GM19455 (cell line): ENCODE measurements around the gene MIPEP.
A peak's percentile ranks its signal among the peaks of the same experiment; 100 is the strongest.
"Not testable (repeated sequence)": the region's sequence is repeated elsewhere in the genome, so short reads cannot be mapped to it uniquely, and the experiment has no call there.

Experiments
- ATAC-seq: cut with Tn5 transposase; IDR thresholded peaks from one replicate; pipeline ENCODE4 v1.9.1; 2021; ENCODE audit not compliant: unreplicated experiment

MIPEP gene

DNA sequence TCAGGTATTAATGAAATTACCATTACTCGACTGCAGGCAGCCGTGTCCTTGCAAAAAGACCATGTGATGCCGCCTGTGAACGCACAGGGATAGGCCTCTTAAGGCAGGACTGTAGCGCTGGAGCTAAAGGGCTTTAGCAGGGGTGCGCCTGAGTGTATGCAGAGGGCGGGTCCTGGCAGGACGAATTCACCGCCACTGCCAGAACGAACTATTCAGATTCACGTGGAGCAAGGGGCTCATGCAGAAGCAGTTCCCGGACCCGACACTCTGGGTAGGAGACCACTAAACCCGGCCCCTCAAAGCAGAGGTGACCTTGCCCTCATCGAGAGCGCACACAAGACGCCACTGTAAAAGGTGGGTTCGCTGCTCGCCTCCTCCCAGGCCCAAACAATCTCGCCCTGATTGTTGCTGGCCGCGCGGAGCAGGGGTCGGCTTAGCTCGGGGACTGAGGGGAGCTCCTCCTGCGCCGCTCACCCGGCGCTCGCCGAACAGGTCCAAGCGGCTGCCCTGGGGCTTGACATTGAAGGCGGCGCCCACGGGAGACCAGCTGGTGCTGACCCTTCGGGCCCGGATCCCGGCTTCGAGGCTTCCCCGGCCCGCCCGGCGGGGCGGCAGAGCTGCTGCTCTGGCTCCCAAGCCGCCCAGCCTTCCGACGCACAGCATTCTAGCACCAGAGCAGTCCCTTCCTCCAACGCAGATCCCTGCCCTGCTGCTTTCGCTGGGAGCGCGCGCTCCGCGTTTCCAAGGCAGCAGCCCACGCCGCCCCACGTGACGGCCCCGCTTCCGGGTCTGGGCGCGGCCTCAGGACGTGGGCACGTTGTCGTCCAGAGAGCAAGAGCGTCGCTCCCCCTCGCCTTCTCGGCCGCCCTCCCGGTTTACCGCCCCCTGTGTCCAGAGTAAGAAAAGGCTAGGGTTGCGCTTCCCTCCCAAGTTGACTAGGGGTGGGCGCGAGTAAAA is at the start of gene MIPEP:
Gene MIPEP, minus strand, starts transcription at position 743 of the 957 bp plus-strand sequence. Its CDS starts 80 bp downstream, at position 663.
- peak; percentile 93 for ATAC-seq

DNA sequence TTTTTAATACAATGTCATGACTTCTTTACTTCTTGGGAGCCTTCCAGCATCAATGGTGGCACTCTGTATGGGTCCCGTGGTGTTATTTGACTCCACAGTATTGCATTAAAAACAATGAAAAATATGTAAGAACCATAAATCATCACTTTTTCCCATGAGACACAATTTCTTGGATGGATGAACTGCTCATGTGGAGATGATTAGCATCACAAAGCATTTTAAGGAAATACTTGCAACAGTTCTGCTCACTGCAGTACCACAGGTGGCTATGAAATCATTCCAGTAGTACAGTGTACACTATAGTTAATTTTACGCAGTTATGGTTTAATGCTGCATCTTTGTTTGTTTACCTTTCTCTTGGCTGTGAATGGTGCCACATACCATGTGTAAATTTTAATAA is 45.3 kb upstream of the MIPEP start:
- ATAC-seq = no peak

DNA sequence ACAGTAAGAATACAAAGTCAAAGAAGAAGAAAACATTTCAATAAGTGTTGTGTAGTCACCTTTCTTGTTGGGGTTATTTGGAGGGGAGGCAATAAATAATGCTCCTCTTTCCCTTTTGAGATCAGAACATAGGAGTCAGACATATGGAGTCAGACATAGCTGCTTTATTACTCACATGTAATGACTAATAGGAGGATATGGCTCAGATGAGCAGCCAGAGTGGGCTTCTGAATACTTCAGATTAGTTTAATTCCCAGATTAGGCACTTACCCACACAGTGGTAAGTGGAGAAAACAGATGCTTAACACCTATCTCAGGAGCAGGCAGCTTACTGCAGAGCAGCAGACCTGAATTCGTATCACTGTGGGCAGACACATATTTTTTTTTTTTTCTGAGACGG is 39.8 kb upstream of the MIPEP start:
- no peak for ATAC-seq

DNA sequence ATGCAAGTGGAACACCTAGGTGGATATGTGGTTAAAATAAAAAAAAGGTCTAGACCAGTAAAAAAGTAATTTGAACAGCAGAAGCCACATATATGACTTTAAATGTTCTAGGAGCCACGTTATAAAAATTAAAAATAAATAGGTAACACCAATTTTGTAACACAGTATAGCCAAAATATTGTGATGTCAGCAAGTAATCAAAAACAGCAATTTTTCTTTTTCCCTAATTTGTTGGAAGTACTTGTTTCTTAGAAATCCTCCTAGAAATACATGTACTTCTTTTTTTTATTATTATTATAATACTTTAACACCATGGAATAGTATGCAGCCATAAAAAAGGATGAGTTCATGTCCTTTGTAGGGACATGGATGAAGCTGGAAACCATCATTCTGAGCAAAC is 33.8 kb upstream of the MIPEP start:
- ATAC-seq = no peak

DNA sequence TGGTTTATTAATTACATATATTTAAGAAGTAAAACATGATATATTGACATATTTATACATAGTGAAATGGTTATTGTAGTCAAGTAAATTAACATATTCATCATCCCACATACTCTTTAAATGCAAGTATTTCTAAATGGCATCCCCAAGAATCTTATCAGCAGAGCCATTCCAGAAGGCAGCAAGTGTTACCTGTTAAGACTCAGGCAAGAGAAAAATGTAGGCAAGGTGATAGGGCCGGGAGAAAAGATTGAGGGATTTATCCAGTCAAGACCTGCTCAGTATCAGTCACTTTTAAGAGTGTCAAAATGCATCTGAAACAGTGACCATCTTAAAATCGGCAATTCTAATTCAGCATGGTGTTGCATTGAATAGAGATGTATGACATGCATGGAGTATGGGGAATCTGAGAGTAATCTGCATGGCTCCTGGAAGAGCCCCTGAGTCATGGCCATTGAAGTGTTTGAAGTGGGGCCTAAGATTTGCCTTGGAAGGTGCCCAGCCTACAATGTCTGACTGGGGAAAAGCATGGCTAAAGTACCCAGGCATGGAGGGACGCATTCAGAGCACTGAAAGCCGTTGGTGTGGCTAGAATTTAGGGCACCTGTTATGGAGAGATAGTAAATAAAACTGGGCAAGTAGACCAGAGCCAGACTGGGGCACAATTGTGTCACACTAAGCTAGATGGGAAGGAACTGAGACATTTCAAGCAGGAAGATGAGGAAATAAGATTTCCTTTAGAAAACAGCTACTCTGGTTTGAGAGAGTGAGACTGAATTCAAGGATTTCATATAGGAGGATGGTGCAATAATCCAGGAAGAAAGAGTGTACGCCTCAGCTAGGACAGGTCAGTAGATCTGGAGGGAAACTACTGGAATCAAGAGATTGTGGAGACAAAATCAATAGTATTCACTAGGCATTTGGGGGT is 33.1 kb upstream of the MIPEP start:
- no peak for ATAC-seq

DNA sequence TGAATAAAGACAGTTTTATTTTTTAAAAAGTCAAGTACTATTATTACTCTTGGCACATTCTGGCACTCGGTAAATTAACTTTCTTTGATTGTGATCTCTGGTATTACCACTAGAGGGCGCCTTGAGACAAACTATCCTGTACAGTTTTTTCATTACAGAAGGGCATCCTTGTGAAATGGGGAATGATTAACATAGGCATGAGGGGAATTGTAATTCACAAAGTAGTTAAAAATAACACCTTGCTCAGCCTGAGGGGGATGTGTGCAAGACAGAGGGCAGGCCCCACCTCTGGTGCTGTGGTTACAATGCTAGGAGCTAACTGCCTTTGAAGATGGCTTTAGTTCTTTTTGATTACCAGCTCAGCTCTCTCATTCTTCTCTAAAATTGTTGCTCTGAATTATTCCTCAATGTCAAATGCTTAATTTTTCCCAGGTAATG is 32.3 kb upstream of the MIPEP start:
- ATAC-seq = no peak

DNA sequence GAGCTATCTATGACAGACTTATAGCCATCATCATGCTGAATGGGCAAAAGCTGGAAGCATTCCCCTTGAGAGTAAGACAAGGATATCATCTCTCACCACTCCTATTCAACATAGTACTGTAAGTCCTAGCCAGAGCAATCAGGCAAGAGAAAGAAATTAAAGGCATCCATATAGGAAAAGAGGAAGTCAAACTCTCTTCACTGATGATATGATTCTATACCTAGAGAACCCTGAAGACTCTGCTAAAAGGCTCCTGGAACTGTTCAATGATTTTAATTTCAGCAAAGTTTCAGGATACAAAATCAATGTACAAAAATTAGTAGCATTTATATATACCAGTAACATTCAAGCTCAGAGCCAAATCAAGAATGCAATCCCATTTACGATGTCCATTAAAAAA is 29.8 kb upstream of the MIPEP start:
- ATAC-seq = no peak

DNA sequence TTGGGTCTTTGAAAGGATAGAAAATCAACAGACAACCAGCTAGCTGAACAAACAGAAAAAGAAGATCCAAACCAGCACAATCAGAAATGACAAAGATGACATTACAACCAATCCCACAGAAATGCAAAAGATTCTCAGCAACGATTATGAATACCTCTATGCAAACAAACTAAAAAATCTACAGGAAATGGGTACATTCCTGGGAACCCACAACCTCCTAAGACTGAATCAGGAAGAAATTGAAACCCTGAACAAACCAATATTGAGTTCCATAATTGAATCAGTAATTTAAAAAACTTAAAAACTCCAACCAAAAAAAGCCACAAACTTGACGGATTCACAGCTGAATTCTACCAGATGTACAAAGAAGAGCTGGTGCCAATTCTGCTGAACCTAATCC is 29.0 kb upstream of the MIPEP start:
- no peak for ATAC-seq

DNA sequence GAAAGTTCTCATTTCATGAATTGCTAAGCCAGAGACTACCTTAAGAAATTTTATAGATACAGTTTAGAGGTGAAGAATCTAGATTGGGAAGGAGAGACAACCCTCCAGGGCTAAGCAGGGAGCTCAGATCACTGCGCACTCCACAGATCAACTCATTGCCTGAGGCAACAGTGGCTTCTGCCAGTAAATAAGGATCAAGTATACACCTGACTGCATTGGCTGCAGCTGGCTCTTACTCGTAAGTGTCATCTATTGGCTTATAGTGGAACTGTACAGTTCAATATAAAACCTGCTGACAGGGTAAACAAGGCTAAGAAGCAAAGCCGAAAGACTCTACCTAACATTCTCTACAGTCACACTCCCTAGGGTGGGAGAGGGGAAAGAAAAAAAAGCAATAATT is 26.1 kb upstream of the MIPEP start:
- no peak for ATAC-seq

DNA sequence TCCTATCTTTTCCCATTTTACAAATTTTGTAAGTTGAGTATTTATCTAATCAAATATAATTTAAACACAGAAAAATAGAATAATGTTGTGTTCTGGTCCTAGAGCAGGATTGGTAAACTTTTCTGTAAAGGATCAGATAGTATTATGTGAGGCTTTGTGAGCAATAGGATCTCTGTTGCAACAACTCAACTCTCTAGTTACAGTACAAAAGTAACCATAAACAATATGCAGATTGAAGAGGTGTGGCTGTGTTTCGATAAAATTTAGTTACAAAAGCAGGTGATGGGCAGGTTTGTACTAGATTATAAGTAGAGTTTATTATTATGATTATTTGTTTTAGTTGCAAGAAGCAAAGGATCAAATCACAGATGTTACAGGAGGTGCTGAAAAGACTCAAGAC is 23.3 kb upstream of the MIPEP start:
- no peak for ATAC-seq

DNA sequence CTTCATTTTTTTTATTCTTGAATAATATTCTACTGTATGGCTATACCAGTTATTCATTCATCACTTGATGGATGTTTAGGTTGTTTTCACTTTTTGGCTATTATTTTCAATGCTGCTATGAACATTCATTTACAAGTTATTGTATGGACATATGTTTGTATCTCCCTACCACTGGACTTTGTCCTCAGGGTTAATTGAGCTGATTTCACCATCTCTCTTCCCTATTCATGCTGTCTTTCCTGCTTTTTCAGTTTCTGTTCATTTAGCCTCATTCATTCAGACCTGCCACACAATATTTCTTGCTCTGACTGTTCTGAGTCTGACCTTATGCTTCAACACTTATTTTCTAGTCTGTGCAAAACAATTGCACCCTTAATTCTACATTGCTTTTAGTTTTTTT is 20.4 kb upstream of the MIPEP start:
- ATAC-seq = no peak

DNA sequence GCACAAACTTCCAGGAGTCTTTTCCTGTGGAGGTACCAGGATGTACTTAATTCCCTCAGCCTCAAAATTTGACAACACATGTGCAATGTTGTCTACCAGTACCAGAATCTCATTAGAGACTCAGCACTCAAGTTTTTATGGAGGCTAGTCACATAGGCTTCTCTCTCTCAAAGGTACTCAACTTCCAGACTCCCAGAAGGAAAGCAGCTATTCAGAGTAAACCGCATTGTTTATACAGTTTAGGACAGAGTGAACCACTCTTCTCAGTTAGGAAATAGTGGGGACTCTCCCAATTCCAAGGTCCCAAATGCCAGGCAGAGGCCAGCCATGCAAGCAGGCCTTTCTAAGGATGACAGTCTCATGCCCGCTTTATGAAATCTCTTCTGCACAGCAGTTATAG is 16.6 kb upstream of the MIPEP start:
- ATAC-seq = no peak

DNA sequence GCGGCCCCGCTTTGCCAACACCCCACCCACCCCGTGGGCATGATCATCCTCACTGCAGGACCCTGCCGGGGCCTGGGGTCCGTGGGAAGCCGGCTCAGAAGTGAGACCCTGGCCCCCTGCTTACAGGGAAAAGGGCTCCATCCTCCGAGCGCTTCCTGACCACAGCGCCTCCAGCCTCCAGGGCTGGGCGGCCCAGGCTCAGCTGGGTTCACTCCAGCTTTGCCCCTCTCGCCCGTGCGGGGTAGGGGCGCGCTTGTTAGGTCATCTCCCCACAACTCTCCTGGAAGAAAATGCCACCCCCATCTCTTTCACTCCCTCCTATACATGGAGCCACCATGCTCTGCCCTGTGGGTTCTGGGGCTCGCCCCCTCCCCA is 14.7 kb upstream of the MIPEP start:
- ATAC-seq = no peak

DNA sequence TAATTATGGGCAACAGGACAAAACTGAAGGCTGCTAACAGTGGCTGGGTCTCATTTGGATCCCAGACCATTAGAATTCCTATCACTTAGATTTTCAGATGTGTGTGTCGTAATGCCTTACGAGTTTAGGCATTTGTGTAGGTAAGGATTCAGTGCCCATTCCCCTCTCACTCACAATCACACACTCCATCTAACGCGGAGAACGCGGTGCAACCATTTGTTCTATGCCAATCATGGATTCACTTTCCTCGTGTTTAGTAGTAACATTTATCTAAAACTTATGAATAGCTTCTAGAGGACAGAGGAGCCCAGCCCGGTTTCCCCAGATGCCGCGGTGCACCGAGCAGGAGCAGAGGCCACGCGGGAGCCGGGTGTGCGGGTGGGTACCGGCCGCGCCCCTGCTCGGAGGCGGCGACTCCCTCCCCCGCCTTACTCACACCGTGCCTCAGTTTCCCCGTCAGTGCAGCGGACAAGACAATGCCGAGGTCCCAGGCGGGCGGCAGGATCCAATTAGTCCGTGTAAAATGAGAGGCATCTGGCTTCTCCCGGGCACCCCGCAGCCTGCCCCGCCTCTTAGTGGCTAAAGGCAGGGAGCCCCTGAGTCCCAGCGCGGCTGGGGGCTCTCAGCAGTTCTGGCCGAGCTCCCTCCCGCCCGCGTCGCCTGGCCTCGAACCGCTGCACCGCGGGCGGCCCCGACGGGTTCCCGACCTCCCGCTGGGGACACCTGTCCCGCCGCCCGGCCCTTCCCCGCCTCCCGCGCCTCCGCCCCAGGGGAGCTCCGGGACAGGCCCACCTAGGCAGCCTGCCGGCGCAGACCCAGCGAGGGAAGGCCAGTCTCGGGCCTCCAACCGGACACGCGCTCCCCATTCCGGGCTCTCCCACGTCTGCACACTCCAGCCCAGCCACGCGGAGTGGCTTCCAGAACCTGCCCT is 14.0 kb upstream of the MIPEP start:
- no peak for ATAC-seq

DNA sequence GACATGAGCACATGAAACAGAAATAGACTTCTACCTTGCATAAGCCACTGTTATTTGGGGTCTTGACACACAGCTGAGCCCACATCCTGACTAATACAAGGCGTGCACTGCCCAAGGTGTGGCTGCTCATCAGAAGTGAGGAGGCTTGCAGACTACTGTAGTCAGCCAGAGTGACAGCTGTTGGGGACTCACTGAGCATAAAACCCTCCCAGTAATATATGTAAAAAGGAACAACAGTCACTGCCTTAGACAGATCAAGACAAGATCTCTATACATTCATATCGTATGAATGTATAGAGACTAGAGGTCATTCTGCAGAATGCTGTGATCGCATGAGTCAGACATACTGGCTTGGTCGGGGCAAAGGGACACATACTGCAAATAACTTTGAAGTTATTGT is 12.2 kb upstream of the MIPEP start:
- no peak for ATAC-seq

DNA sequence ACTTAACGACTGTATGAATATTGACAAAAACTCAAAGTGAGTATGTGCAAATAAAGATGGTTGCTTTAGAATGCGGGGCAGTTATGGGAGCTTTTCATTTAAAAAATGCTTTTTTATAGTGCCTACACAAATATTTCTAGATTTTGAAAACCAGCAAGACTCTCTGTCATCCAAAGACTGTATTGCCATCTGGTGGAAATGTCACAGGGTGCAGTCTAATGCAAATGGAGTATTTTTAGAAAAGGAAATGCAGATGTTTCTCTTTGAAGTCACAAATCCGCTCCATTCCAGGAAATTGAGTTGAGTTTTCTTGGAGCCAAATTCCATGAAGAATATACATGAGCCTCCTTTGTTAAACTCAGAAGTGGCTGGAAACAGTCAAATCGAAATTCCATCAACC is 10.4 kb upstream of the MIPEP start:
- ATAC-seq = no peak

DNA sequence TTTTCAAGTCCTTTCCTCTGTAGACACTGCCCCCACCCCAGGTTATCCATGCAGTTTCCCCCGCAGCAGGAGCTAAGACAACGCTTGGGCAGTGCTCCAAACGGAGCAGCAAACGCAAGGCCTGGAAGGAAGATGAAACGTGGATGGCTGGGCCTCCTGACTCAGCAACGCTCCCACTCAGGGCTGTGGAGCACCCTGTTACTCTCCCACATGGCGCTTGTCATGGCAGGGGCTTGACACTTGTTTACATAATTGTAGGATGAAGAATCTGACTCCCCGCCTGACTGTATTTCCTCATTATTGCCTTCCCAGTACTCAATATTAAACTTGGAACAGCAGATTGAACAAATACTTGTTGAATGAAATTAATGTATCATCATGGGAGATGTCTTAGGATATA is 8.9 kb upstream of the MIPEP start:
- ATAC-seq = no peak

DNA sequence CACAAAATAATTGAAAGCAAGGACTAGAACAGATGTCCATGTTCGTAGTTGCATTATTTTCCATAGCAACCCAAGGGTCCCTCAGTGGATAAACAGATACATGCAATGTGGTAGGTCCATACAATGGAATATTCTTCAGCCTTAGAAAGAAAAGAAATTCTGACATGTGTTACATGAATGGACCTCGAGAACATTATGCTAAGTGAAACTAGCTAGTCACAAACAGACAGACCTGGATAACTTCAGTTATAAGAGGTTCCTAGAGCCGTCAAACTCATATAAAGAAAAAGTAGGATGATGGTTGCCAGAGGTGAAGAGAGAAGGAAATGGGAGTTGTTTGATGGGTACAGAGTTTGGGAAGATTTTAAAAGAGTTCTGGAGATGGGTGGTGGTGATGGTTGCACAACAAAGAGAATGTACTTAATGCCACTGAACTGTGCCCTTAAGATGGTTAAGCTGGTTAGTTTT is 8.3 kb upstream of the MIPEP start, which contains the start of gene C1QTNF9B:
Gene C1QTNF9B, minus strand, starts transcription at position 51 of the 468 bp plus-strand sequence.
- not testable (repeated sequence) for ATAC-seq

DNA sequence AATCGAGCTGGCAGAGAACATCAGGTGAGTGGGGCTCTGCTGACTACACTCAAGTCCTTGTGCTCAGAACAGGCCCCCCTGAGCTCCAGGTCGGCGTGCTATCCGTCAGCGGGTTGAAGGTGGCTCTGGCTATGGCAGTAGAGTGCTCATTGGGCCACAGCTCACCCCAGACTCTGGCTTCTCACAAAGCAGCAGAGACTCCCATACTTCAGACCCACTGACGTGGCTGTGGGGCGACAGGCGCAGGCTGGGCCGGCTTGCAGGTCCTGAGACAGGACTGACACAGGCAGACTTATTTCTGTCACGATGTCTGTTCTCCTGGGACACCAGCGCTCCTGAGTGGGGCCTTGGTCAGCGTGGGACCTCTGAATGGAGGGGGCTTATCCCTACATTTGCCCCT is 5.5 kb upstream of the MIPEP start:
- ATAC-seq = not testable (repeated sequence)

DNA sequence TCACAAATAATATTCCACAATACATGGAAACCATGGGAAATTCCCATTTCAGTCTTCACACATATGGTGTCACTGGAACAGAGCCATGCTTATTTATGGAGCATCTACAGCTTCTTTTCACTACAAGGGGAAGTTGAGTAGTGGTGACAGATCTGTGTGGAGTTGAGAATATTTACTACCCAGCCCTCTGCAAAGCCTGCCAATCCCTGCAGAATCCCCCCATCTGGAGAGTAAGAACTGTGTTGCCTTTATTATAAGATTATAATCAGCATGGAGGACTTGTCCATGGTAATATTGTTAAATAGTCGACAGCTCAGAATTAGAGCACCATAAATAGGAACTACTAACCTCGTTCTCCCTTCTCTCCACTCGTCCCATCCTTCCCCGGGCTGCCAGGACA is 4.6 kb upstream of the MIPEP start:
- not testable (repeated sequence) for ATAC-seq
